Stimulated activated CD4-positive, alpha-beta T cell treated with anti-CD3 and anti-CD28 coated beads, Interleukin-4, amount 100 ng/mL, for 4 hours (primary cell): Measurements from ENCODE around the gene MNT.

Source experiments
- DNase-seq, 2 experiments: peaks; one replicate each; pipeline ENCODE4 v3.0.0-alpha.2; 2020

Gene MNT

GRCh38 chr17:2414446-2415064 is 13.7 kb upstream of the MNT start:
- no peak for DNase-seq

- DNase-seq = no peak
These were observed 11.7 kb upstream of the MNT start for GRCh38 chr17:2412561-2413021.

GRCh38 chr17:2410951-2411350 is 10.1 kb upstream of the MNT start:
- DNase-seq = no peak

GRCh38 chr17:2406903-2407790 is 6.3 kb upstream of the MNT start:
- no peak for DNase-seq

GRCh38 chr17:2406271-2406902 is 5.5 kb upstream of the MNT start:
- DNase-seq = no peak

GRCh38 chr17:2405247-2405926 is 4.5 kb upstream of the MNT start:
- no peak for DNase-seq

- DNase-seq = no peak
These were observed 2.2 kb upstream of the MNT start for GRCh38 chr17:2403044-2403443.

- no peak for DNase-seq
These were observed 1.7 kb upstream of the MNT start for GRCh38 chr17:2402544-2402943.

GRCh38 chr17:2401426-2402221 is 764 bp upstream of the MNT start:
- peak; percentile 99 for DNase-seq

- DNase-seq = peak; percentile 55 to 57
These were observed 390 bp downstream of the MNT start for GRCh38 chr17:2400474-2400866.

GRCh38 chr17:2399572-2400473 is 1.0 kb downstream of the MNT start:
- DNase-seq = peak; percentile 91 to 94

- DNase-seq = peak; percentile 59 to 65
These were observed 1.9 kb downstream of the MNT start for GRCh38 chr17:2398655-2399571.

- DNase-seq = no peak
These were observed 2.7 kb downstream of the MNT start for GRCh38 chr17:2398182-2398581.

GRCh38 chr17:2397247-2398171 is 3.4 kb downstream of the MNT start:
- DNase-seq = no peak

GRCh38 chr17:2396568-2397246 is 4.2 kb downstream of the MNT start:
- DNase-seq = peak; percentile 35 to 48

- DNase-seq = no peak
These were observed 4.7 kb downstream of the MNT start for GRCh38 chr17:2396192-2396567.

- DNase-seq = no peak
These were observed 5.3 kb downstream of the MNT start for GRCh38 chr17:2395258-2396181.
